Upper lobe of right lung (tissue), 1 donor: ENCODE data around the gene ZNF124. TPM values are rescaled to one million over a fixed set of nuclear protein-coding genes. Genes with fewer than 3 reads are reported as not detected.

ENCODE experiments used
- ATAC-seq: fragments of 200-7000 bp; cut with Tn5 transposase; one replicate; pipeline ENCODE4 v1.9.1; 2020; ENCODE audit warnings: mild to moderate bottlenecking, moderate library complexity
- DNase-seq: peaks from one replicate; pipeline ENCODE4 v3.0.0-alpha.2; 2020
- H3K27ac ChIP-seq: fragments of 200-600 bp; one replicate; pipeline ENCODE4 v1.8.0; 2022
- H3K27me3 ChIP-seq: fragments of 200-600 bp; one replicate; pipeline ENCODE4 v1.8.0; 2022; ENCODE audit warnings: mild to moderate bottlenecking
- H3K36me3 ChIP-seq: fragments of 200-600 bp; one replicate; pipeline ENCODE4 v1.8.0; 2022
- H3K4me1 ChIP-seq: fragments of 200-600 bp; one replicate; pipeline ENCODE4 v1.8.0; 2022
- H3K4me3 ChIP-seq: fragments of 200-600 bp; one replicate; pipeline ENCODE4 v1.8.0; 2022; ENCODE audit warnings: mild to moderate bottlenecking
- H3K9me3 ChIP-seq: fragments of 200-600 bp; one replicate; pipeline ENCODE4 v1.8.0; 2022
- CTCF ChIP-seq: fragments of 200-600 bp; IDR thresholded peaks from one replicate; pipeline ENCODE4 v1.8.0; 2022; ENCODE audit warnings: antibody characterized with exemption
- intact Hi-C: fragments of 100-400 bp; cut with DNase I; formaldehyde crosslinking; loops from one replicate; pipeline ENCODE4 v1.11.0; 2022
- microRNA-seq: library from miRNA; unstranded; fragments of <30 nt; microRNA quantifications from one replicate; pipeline ENCODE4 v1.2.0, GENCODE V29; 2020; ENCODE audit warnings: borderline microRNAs expressed
- total RNA-seq: library from RNA; stranded (reverse); fragmentation: NEBNext Ultra II Directional; extraction: Animal tissue kit (Norgen Biotek cat#: 25700); gene quantifications from one replicate; pipeline ENCODE4 v1.2.1, GENCODE V29; 2021
- donor health status: DM: no; HTN: yes; CAD: no; lungs with severe emphysema.

Gene ZNF124
- total RNA-seq, 1 donor from 2014 or later: 23.5 TPM

DNA sequence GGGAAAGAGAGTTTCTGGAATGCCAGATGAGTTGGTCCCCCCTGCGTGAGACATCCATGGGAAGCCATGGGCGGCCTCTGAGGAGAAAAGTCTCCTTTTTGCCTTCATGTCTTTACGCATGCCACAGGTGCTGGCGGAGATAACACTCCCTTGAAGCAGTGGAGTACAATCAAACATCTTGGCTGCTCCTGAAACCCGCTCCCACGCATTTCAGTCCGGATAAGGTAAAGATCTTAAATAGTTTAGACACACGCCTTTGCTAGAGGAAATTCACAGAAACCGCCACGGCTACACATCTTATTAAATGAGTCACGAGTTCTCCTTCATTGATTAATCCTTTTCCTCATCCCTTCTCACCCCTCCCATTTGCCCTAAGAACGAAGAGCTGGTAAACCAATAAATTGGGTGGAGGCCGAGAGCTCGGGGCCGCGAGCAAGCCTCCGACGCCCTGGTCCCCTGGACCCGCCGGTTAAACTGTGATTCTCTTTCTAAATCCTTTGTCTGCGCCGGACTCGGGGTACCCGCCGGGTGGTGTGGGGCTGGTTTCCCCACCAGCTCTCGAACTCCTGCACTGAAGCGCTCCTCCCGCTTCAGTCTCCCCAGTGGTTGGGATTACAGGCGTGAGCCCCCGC lies 61.1 kb downstream of the ZNF124 start:
- no peaks in the 10 kb centered on the region for H3K36me3 ChIP-seq
- H3K27ac ChIP-seq: peak overlapping the region; percentile 80
- peak overlapping the region; percentile 65 for H3K4me3 ChIP-seq
- DNase-seq (no peak), ATAC-seq (no peak)
- H3K4me1 ChIP-seq: peaks cover 6% of the 10 kb centered on the region
- H3K9me3 ChIP-seq: no peaks in the 10 kb centered on the region
- intact Hi-C loops: no loop called here
- H3K27me3 ChIP-seq: no peaks in the 10 kb centered on the region
- no peak for TF ChIP-seq CTCF

DNA sequence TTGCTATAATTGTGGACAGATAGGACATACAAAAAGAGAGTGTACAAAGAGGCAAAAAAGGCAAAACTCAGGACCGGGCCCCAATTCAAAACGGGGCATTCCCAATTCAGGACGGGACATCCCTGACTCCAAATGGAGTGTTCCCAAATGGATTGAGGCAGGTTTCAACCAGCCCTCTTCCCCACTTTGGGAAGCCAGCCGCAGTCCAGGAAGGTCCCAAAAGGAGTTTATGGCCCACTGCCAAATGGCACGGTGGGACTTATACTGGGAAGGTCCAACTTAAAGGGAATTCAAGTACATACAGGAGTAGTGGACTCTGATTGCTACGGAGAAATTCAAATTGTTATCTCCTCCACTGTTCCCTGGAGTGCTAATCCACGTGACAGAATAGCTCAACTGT lies 64.1 kb downstream of the ZNF124 start:
- no peak for TF ChIP-seq CTCF
- Histone ChIP-seq H3K27me3 (no peaks in the 10 kb centered on the region), H3K4me3 (no peak overlapping the region), H3K27ac (no peak overlapping the region), H3K4me1 (peaks cover 20% of the 10 kb centered on the region), H3K36me3 (no peaks in the 10 kb centered on the region), H3K9me3 (no peaks in the 10 kb centered on the region)
- DNase-seq: no peak
- ATAC-seq: no peak
- intact Hi-C loops: no loop called here

DNA sequence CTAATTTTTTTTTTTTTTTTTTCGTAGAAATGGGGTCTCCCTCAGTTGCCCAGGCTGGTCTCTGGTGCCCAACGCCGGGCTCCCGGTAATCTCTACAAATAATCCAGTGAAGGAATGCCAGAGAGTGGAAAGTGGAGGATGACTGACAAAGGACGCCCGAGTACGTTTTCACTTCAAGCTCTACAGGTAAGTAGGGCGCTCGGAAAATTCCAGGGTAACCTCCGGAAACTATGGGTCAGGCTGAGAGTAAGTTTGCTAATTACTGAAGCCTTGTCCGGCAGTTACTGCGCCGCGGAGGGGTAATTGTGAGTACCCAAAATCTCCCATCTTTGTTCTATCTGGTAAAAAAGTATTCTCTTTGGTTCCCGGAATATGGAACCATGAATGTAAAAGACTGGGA lies 65.9 kb downstream of the ZNF124 start:
- Histone ChIP-seq H3K4me1 (peaks cover 24% of the 10 kb centered on the region), H3K27me3 (no peaks in the 10 kb centered on the region), H3K4me3 (no peak overlapping the region), H3K36me3 (peaks cover 12% of the 10 kb centered on the region), H3K9me3 (peaks cover 13% of the 10 kb centered on the region), H3K27ac (no peak overlapping the region)
- no peak for TF ChIP-seq CTCF
- DNase-seq (no peak), ATAC-seq (no peak)
- intact Hi-C loops: no loop called here

Small RNA genes lying within 50 kb of the gene (microRNA-seq; reads per million reads assigned to microRNA genes)
- not detected for gene MIR3916

Other genes with a start within 250 kb of the ZNF124 start
- 28.8 TPM for gene AHCTF1, start 240.1 kb downstream of the ZNF124 start, total RNA-seq
- gene ZNF695, start 164.0 kb downstream of the ZNF124 start, total RNA-seq: not detected
- gene ZNF670, start 93.2 kb downstream of the ZNF124 start, total RNA-seq: 3.2 TPM
- gene ZNF669, start 67.7 kb downstream of the ZNF124 start, total RNA-seq: 8.9 TPM
- gene VN1R5, start 84.1 kb upstream of the ZNF124 start, total RNA-seq: not detected
- 28.0 TPM for gene ZNF496, start 159.8 kb upstream of the ZNF124 start, total RNA-seq
- gene NLRP3, start 244.2 kb upstream of the ZNF124 start, total RNA-seq: 4.9 TPM